SK-N-SH (cell line): ENCODE results near the gene FOXP1.

Experiments used
- CHD2 ChIP-seq: fragments of 150-350 bp; IDR thresholded peaks from 2 replicates; pipeline ENCODE4 v1.6.1; 2018; ENCODE audit warnings: low read length; ENCODE audit not compliant: partially characterized antibody
- NRF1 ChIP-seq: IDR thresholded peaks from 2 replicates; pipeline ENCODE4 v1.6.1; 2012; ENCODE audit warnings: low read depth, mild to moderate bottlenecking, low read length
- SIN3A ChIP-seq: IDR thresholded peaks from 2 replicates; pipeline ENCODE4 v1.6.1; 2012; ENCODE audit warnings: low read depth, mild to moderate bottlenecking, low read length, moderate library complexity, borderline replicate concordance

DNA sequence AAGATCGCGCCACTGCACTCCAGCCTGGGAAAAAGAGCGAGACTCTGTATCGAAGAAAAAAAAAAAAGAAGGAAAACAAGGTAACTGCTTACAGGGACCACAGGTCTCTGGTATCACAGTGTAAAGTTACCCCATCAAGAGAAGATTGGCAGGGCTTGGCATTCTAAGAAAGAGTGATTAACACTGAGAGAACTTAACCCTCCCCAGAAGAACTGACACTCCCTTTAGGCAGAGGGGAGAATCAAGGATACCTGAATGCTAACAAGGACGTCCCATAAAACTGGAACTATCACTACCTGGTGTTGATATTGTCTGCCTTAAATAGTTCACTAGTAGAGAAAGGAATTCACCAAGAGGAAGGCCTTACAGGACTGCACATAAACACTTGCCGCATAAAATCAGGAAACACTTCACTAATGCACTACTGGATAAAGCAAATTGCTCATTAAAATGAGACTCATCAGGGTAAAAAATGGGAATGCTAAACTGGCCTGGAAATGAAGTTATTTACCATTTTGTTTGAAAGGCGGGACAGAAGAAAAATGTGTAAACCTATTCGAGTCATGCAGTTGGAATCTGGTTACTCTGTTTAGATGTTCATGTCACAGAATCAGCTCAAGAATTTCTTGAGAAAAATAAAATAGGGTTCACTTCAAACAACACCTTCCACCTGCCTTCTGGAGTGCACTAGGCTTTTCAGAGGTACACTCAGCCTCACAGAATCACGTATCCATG is 121.6 kb downstream of the FOXP1 start:
- TF ChIP-seq NRF1 (no peak), SIN3A (no peak), CHD2 (no peak)
